GM03348 (cell line): ENCODE results near the gene IL18R1.

Experiments
- DNase-seq: peaks from one replicate; pipeline ENCODE4 v3.0.0; 2012; ENCODE audit warnings: low spot score

The IL18R1 gene

DNA sequence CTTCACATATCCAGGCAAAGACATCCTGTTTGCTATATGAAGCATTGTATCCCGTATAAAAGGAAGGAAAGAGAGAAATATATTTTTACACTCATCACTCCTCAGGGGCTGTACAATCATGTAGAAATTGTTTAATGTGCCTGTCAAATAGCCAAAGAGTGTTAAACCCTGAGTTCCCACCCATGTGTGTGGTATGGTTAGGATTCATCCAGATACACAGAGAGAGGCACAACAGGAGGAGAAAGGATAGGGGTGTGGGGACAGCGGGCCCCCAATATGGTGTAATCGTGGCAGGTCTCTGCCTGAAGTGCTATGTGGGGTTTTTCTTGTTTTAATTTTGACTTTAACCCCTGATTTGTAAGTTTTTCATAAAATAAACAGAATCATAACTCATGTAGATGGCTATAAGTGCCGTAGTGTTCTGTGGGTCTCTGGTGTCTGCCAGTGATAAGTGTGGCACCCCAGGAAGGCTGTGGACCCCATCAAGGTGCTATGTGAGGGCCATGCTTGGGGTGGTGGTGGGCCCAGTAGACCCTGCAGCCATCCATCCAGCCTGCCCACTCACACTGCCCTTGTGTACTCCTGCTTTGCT lies 10.2 kb upstream of the IL18R1 start:
- DNase-seq: no peak

DNA sequence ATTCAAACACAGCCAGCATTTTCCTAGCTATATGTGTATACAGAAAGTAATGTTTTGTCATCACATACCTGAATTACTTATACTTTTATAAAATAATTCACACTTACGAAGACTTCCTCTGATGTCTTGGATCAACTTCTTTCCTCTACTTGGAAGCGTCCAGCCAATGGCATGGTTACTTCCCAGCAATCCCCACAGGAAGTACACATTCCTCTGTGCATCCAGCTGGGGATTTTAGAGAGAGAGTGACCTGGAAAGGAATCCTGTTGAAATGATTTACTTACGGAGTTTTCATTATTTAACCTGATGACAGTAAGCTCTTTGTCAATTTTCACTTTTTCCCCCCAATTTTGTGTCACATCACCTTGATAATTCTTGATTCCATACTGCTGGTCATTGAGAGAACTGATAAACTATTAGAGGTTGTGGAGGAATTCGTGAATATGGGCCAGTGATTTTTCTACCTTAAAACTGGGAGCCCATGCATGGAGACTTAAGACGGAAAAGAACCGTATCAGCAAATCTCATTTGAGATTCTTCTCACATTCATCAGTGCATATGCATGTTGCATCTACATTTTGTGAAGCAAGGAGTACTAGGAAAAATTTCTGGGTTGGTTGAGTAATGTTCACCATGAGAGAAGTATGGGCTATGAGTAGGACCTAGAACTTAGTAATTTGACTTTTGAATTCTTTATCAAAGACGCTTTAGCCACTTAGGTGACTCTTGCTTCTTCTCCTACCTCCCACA lies 9.0 kb upstream of the IL18R1 start:
- no peak for DNase-seq

DNA sequence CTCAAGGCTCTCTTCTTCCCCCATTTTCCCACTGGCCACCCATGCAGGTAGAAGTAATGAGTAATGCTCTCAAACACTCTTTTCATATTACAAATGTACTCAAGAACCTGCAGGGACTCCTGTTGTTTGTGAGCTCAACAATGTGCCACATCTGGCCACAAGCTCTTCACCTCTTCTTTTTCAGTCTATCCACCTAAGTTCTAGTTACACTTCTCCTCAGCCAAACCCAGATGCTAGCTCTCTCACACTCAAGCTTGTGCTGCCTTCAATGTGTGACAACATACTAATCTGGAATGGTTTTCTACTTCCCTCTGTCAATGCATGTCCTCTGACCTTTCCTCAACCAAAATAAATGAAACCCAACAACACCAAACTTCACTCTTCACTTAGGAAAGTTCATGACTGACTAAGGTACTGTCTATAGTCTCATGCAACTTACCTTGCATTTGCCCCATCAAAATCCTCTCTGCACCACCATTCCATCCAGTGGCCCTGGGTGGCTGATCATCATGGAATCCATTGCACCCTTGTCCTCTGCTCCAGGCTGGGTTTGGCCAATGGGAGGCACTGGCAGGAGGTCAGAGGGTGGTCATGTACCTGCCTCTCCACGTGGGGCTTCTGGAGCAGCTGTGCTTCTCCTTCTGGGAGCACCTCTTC lies 5.3 kb upstream of the IL18R1 start:
- no peak for DNase-seq

DNA sequence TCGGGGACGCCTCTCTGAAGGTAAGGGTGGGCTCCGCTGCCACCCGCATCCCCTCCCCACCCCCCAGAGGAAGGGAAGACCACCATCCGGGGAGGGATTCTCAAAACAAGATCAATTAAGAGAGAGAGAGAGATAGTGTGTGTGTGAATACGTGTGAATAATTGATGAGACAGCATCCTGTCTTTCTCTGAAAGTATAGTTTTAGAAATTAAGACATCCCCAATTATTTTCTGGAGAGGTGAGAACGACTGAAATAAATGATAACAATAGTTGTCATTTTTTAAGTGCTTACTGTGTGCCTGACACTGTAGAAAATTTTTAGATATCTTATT lies 751 bp downstream of the IL18R1 start:
- no peak for DNase-seq

DNA sequence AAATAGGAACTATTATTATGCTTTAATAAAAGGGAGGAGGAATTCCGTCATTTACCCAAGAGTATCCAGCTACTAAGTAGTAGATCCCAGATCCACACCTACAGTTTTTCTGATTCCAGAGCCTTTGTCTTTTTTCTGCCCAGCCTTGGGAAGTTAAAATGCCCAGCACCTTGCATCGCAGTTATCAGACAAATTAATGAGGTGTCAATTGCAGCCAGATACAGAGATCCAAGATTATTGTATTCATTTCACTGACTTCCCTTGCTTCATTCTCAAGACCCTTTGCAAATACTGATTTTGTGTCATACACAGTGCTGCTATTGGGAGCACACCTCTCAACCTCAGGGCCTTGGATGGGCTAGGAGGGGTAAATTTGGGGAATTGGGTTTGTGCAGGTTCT lies 1.1 kb downstream of the IL18R1 start:
- DNase-seq: no peak

DNA sequence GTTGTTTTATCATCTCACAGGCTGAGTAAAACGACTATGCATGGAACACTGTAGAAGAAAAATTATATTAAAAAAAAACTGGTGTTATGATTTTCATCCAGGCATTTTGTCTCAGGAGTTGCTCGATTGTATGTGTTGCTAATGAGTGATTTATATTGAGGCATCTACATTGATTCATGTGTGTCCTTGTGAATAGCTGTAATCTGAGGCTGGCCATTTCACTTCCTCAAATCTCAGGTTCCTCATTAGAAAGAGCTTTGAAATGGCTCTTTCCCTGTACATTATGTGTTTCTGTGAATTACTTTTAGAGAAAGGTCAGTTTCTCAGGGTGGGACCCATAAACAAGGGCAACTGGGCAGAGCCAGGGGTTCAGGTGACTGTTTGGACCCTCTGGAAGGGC lies 2.3 kb downstream of the IL18R1 start:
- no peak for DNase-seq

DNA sequence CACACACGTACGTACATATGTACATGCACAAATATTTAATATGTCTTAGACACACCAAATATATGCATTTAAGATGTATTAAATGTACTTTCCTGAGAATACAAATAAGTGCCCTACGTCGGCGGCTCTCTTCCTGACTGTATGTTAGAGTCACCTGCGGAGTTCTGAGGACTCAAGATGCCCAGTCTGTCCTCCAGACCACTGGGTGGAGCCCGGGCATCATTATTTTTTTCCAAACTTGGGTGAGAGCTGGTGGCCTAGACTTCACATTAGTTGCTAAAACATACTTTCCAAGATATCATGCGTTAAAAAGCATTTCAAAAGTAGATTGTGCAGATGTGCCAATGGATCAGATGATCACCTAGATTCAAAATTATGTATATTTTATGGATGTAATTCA lies 2.9 kb downstream of the IL18R1 start:
- DNase-seq: no peak

DNA sequence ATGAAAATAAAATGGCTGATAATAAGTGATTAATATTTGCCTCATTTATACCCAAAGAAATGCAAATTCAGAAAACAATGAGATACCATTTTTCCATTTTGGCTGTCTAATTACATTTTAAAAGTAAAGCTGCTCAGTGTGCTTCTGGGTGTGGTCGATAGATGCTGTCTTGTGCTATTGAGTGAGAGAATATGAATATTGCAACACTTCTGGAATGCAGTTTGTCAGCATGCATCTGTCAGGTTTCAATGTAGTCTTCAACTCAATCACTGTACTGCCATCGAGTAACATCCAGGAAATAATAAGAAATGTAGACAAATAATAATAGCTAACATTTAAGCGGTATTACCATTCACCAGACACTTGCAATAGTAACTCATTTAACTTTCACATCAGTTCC lies 3.9 kb downstream of the IL18R1 start:
- DNase-seq: no peak

DNA sequence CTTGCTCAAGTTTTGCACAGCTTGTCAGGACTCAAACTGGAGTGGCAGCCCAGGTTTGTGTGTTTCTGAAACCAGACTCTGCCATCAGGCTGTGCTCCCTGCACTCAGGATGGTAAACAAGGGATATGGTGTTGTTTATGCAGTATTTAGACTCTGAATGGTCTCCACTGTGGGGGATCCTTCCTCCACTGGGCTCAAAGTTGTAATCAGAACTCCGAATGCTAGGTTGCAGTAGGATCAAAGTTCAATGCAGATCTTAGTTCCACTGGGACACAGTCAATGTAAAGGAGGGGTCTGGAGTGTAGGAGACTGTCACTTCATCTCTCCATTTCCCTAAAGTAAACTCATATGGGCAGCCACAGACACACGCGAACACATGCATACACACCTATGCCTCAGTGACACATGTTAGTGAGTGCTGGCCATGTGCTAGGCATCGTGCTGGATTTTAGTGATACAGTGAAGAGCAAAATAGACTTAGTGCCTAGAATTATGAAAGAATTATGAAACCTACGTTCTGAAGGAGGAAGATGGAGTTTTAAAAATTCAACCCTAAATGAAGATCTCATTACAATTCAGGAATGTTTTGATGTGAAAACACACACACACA lies 6.1 kb downstream of the IL18R1 start:
- no peak for DNase-seq

DNA sequence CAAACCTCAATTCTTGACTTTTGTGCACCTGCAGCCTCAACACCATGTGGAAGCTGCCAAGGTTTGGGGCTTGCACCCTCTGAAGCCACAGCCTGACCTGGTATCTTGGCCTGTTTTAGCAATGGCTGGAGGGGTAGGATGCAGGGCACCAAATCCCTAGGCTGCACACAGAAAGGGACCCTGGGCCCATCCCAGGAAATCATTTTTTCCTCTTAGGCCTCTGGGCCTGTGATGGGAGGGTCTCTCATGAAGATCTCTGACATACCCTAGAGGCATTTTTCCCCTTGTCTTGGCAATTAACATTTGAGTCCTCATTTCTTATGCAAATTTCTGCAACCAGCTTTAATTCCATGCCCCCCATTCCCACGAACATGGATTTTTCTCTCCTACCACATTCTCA lies 10.2 kb downstream of the IL18R1 start:
- DNase-seq: no peak

DNA sequence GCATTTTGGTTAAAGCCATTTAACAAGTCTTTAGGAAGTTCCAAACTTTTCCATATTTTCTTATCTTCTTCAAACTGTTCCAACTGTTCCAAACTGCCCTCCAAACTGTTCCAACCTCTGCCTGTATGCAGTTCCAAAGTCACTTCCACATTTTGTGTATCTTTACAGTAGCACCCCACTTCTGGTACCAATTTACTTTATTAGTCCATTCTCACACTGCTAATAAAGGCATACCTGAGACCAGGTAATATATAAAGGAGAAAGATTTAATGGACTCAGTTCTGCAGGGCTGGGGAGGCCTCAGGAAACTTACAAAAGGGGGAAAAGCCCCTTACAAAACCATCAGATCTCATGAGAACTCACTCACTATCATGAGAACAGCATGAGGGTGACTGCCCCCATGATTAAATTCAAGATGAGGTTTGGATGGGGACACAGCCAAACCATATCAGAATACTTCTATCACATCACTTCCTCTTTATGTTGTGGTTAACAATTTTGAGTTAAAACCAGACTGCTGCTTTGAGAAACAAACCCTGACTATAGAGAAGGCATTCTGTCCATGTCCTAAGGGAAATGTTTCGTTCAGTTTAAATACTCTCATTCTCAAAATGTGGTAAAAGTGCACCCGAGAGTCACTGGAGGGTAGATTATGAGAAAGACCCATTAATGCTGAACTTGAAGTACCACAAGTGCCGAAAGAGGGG lies 11.0 kb downstream of the IL18R1 start:
- DNase-seq: no peak

DNA sequence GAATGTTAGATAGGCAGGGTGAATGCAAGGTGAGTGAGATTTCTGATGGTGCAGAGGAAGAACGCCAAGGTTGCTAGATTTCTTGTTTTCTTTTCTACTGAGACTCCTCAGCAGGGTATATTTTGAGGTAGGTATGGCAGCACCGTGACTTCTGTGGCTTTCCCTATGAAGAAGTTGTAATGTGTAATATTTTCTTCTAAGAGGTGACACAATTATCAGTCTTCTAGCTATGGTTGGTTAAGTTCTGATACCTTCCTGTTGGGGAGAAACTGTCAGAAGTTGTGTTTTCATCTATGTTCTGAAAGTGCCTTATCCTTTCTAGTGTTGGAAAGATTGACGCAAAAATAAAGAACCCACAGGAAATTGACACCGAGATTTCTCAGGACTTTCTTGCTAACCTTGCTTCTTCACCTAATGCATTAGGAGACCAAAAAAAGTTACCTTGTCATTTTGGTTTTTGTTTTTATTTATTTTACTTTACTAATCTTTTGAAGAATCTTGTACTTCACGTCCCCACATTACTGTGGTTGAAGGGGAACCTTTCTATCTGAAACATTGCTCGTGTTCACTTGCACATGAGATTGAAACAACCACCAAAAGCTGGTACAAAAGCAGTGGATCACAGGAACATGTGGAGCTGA lies 11.9 kb downstream of the IL18R1 start:
- no peak for DNase-seq

DNA sequence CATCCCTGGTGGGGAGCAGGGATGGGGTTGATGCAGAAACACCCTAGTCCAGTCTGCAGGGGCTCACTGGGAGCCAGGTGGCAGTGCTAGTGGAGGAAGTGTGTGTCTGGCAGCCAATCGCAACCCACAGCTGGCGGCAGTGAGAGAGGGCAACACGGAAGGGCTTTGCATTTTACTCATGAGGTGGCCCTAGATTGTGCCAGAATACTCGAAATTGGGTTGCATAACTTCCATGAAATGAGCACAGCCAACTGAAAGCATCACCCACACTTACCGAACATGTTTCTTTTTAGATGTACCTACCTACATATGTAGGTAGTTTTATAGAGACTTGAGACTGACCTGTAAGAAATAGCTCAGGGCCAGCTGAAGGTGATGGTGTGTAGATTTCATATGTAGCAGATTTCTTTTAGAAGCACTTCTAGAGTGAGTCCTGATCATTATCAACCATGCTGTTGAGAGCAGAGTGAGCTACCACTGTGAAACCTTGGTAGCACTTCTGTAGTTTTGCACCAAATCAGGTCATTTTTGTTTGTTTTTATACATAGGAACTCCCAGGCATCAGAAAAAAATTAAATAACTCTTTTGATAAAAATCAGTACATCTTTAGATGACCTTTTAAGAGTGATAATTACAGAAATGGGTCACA lies 13.0 kb downstream of the IL18R1 start:
- DNase-seq: no peak

DNA sequence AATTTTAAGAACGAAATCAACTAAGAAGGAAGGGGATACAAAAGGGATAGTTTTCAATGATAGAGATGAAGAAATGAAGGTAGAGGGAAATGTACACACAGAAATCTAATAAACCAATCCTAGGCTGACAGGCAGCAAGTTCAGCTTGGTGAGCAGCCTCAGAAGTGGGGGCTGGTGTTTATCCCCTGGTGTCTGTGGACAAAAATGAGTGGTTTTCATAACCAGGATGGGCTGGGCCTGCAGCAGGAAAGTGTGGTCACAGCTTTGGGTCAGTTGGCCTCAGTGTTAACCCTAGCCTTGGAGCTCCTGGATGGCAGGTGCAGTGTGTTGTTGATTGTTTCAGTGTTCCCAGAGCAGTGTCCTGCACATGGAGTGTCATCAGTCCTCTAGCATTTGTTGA lies 14.3 kb downstream of the IL18R1 start:
- DNase-seq: no peak

DNA sequence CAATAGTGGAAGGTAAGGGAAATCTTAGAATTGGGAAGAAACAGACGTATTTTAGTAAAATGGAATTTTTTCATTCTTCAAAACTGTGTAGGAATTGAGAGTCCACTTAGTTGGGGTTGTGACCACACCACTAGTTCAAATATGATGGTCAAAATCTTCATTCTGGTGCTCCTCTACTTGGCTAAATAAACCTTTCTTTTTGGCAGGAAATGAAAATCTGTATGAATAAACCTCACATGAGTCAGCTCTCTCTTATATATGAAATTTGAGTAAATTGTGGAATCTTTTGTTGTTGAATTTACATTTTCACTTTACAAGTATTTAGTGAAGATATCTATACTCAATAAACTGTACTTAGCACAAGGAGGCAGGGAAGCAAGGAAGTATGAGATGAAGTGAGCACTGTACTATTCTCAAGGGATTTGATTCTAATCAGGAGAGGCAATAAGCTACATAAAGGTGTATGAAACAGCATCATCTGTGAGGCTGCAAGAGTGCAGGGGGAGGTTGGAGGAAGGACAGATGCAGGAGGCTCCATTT lies 20.5 kb downstream of the IL18R1 start:
- no peak for DNase-seq

DNA sequence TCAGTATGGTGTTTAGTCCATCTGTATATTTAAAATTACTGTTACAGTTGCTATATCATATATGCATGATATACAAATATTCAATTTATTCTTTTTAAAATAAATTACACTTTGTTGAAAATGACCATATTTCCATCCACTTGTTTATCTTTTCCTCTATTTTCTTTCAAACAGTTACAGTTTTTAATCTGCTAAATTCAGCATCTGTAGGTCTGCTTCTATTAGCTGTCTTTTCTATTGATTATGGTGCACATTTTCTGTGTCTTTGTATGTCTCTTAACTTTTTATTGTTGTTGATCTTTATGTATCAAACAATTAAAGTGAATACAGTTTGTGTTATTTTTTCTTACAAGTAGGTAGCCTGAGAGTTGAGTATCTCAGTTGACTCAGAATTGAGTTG lies 28.1 kb downstream of the IL18R1 start:
- DNase-seq: no peak

DNA sequence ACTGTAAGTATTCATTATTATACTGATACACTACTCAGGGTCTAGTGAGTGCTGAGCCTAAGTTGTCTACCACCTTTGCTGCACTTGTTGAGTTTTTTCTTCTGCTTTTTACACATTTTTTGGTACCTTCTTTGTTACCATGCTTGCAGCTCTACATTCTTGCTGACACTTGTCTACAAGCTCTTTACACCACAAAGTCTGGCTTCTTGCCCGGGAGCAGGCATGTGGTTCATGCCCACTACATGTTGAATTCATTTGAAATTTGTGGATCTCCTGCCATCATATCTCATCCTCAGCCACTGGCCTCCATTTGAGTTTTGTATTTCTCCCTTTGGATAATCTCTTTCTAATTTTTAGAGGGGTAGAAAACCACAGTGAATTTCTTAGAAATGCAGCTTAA lies 29.9 kb downstream of the IL18R1 start:
- no peak for DNase-seq

DNA sequence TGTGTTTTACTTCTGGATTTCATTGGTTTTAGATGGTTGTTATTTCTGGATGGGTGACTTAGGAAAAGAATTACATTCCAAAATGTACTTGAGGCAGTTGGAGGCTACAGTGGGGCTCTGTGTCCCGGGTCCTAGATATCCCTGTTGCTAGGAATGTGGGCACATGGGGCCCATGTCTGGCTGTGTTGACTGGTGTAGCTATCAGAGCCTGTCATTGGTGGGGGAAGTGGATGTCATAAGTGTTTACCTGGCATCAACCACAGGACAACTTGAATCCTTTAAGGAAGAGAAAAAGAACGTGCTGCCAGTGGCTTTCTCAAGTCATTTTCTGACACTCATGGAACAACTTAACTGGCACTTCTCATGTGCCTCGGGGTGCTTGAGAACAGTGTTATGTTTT lies 30.4 kb downstream of the IL18R1 start:
- DNase-seq: no peak

DNA sequence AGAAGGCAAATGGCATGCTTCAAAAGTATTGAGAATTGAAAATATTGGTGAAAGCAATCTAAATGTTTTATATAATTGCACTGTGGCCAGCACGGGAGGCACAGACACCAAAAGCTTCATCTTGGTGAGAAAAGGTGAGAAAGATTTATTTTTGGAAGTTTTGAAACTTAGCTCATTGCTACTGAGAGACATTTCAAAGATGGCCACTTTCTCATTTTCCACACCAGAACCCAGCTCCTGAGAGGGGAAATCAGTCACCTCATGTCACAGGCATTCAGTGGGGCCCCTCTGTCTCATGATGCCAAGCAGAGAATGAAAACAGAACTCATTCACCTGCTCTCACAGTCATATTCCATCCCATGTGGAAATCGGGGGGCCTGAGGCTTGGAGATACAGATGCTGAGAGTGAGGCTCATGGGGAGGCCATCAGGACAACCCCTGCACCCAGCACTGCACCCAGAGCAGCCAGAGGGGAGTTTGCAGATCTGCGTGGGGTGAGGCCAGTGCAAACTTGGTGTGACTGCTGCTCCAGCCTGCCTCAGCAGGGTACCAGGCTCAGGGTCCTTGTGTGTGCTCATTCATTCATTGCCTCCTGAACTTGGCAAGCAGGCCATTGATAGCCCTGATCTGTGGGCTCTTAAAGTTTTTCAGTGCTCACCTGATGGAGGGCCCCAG lies 31.4 kb downstream of the IL18R1 start:
- no peak for DNase-seq

DNA sequence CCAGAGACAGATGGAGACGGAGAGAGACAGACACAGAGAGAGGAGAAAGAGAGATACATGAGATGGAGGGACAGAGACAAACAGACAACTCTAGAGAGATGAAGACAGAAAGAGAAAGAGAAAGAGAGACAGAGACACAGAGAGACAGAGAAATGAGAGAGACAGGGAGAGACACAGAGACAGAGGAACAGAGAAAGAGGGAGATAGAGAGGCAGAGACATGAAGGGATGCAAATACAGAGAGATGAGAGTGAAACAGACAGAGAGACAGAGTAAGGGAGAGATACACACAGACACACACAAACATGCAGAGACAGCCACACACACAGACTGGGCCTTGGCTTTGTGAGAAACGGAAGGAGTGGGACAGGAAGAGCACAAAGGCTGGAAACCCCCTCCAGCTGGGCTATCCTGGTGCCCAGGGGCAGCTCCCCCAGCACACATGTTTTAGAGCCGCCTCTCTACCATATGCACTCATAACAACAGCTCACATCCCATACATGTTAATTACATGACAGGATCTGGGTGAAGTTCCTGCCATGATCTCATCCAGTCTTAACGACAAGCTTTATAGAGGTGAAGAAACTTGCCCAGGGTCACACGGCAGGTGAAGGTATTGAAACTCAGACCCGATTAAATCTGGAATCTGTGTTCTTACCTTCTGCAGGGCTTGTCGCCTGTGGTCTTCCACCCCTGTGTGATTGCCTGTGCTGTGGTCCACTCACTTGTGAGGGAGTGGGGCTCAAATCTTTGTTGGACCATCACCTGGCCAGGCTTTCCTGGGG lies 32.4 kb downstream of the IL18R1 start:
- no peak for DNase-seq
